ENCODE results near the gene EAPP.

EAPP gene

GRCh38 chr14:34539407-34540180 is at the start of gene EAPP (continued):
- peak; percentile 84 for TF ChIP-seq ZNF76 (tag by site-specific recombination; IDR thresholded peaks at IDR 0.05; ENCODE audit: borderline replicate concordance, low read depth)
- peak; percentile 95 for TF ChIP-seq SP3 (tag by site-specific recombination; IDR thresholded peaks at IDR 0.05)
- no peak for TF ChIP-seq ZNF404 (tag by site-specific recombination; IDR thresholded peaks at IDR 0.05)
- TF ChIP-seq ZNF324 (tag by site-specific recombination; IDR thresholded peaks at IDR 0.05): peak; percentile 47; the same call in 1 of the 2 replicates
- peak; percentile 53 for TF ChIP-seq KLF16 (tag by site-specific recombination; IDR thresholded peaks at IDR 0.05)
- TF ChIP-seq ZNF248 (tag by site-specific recombination; IDR thresholded peaks at IDR 0.05): no peak
- peak; percentile 72 for TF ChIP-seq ZFHX2 (tag by site-specific recombination; conservative IDR thresholded peaks at IDR 0.05)
- TF ChIP-seq ZNF660 (tag by site-specific recombination; IDR thresholded peaks at IDR 0.05): no peak
- TF ChIP-seq KLF9 (tag by site-specific recombination; IDR thresholded peaks at IDR 0.05; ENCODE audit: low read depth): peak; percentile 82
- TF ChIP-seq SP7 (tag by site-specific recombination; IDR thresholded peaks at IDR 0.05): peak; percentile 51
- peak; percentile 99 for TF ChIP-seq ZBTB48 (tag by site-specific recombination; IDR thresholded peaks at IDR 0.05)
- peak; percentile 57; the same call in 1 of the 2 replicates for TF ChIP-seq ZNF624 (tag by site-specific recombination; IDR thresholded peaks at IDR 0.05)
- peak; percentile 18; the same call in 1 of the 2 replicates for TF ChIP-seq ZNF10 (tag by site-specific recombination; IDR thresholded peaks at IDR 0.05)
- TF ChIP-seq PATZ1 (tag by site-specific recombination; IDR thresholded peaks at IDR 0.05): peak; percentile 70; the same call in 1 of the 2 replicates
- peak; percentile 59 for TF ChIP-seq ZNF341 (tag by site-specific recombination; IDR thresholded peaks at IDR 0.05; ENCODE audit: low read depth)
- TF ChIP-seq KLF10 (tag by site-specific recombination; IDR thresholded peaks at IDR 0.05): peak; percentile 93
- 0 out of 2 replicates have a peak, but pooled peaks have one; percentile 18 for TF ChIP-seq KLF1 (tag by site-specific recombination; IDR thresholded peaks at IDR 0.05)
- TF ChIP-seq, protein P1, sequence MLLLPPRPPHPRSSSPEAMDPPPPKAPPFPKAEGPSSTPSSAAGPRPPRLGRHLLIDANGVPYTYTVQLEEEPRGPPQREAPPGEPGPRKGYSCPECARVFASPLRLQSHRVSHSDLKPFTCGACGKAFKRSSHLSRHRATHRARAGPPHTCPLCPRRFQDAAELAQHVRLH (tag by site-specific recombination; IDR thresholded peaks at IDR 0.05): peak; percentile 72
- no peak for TF ChIP-seq ZNF560 (tag by site-specific recombination; IDR thresholded peaks at IDR 0.05; ENCODE audit: borderline replicate concordance)
- peak; percentile 63; the same call in 1 of the 2 replicates for TF ChIP-seq GLIS1 (tag by site-specific recombination; IDR thresholded peaks at IDR 0.05)
- TF ChIP-seq, protein P2, sequence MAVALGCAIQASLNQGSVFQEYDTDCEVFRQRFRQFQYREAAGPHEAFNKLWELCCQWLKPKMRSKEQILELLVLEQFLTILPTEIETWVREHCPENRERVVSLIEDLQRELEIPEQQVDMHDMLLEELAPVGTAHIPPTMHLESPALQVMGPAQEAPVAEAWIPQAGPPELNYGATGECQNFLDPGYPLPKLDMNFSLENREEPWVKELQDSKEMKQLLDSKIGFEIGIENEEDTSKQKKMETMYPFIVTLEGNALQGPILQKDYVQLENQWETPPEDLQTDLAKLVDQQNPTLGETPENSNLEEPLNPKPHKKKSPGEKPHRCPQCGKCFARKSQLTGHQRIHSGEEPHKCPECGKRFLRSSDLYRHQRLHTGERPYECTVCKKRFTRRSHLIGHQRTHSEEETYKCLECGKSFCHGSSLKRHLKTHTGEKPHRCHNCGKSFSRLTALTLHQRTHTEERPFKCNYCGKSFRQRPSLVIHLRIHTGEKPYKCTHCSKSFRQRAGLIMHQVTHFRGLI (tag by site-specific recombination; IDR thresholded peaks at IDR 0.05): no peak; the same call in 1 of the 2 replicates
- TF ChIP-seq ZNF600 (tag by site-specific recombination; IDR thresholded peaks at IDR 0.05): peak; percentile 89
- TF ChIP-seq ZNF37A (tag by site-specific recombination; IDR thresholded peaks at IDR 0.05): no peak
- TF ChIP-seq ZNF362 (tag by site-specific recombination; IDR thresholded peaks at IDR 0.05): peak; percentile 92
- peak; percentile 24; the same call in 1 of the 2 replicates for TF ChIP-seq ZBTB1 (tag by site-specific recombination; IDR thresholded peaks at IDR 0.05)
- TF ChIP-seq ZNF2 (tag by site-specific recombination; IDR thresholded peaks at IDR 0.05): 0 out of 2 replicates have a peak, but pooled peaks have one; percentile 42
- peak; percentile 45; the same call in 1 of the 2 replicates for TF ChIP-seq ZNF692 (tag by site-specific recombination; IDR thresholded peaks at IDR 0.05)
- TF ChIP-seq KLF8 (tag by site-specific recombination; IDR thresholded peaks at IDR 0.05): peak; percentile 11; the same call in 1 of the 2 replicates
- TF ChIP-seq HOXC10 (CRISPR knock-in tag; IDR thresholded peaks at IDR 0.05): no peak
- TF ChIP-seq, protein P3, sequence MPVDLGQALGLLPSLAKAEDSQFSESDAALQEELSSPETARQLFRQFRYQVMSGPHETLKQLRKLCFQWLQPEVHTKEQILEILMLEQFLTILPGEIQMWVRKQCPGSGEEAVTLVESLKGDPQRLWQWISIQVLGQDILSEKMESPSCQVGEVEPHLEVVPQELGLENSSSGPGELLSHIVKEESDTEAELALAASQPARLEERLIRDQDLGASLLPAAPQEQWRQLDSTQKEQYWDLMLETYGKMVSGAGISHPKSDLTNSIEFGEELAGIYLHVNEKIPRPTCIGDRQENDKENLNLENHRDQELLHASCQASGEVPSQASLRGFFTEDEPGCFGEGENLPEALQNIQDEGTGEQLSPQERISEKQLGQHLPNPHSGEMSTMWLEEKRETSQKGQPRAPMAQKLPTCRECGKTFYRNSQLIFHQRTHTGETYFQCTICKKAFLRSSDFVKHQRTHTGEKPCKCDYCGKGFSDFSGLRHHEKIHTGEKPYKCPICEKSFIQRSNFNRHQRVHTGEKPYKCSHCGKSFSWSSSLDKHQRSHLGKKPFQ (tag by site-specific recombination; IDR thresholded peaks at IDR 0.05): no peak
- peak; percentile 82 for TF ChIP-seq ZNF335 (tag by site-specific recombination; conservative IDR thresholded peaks at IDR 0.05)
- TF ChIP-seq ZNF146 (tag by site-specific recombination; IDR thresholded peaks at IDR 0.05): no peak

Data from HEK293 (cell line).